HCT116 (cell line): ENCODE measurements around the gene KCNC3. TPM values are rescaled to one million over a fixed set of nuclear protein-coding genes. Genes with fewer than 3 reads are reported as not detected.

Experiments
- ATAC-seq: fragments of 200-7000 bp; cut with Tn5 transposase; 2 replicates; pipeline ENCODE4 v1.9.1; 2020; ENCODE audit warnings: mild to moderate bottlenecking, moderate library complexity
- BruUV-seq: library from RNA; stranded (reverse); fragments of 400-500 nt; replicated peaks from 2 replicates; lab custom pipeline; 2021; lab: Mats Ljungman, UMichigan
- CTCF ChIA-PET: fragments of 300-600 bp; sonication (Branson Sonifier 250); formaldehyde crosslinking; loops from one replicate; lab custom pipeline; 2021; ENCODE audit warnings: antibody characterized with exemption; lab: Charles Lee
- POLR2A ChIA-PET: fragments of 300-600, 350-600 bp; sonication (Branson Sonifier 250); formaldehyde crosslinking; loops from one replicate; lab custom pipeline; 2021; ENCODE audit warnings: antibody characterized with exemption; lab: Charles Lee
- RAD21 ChIA-PET, 2 experiments: fragments of 300-600 bp; sonication (Branson Sonifier 250); formaldehyde crosslinking; loops; one replicate each; lab custom pipeline; 2023; ENCODE audit warnings: low total read pairs in 2 of 2; ENCODE audit not compliant: uncharacterized antibody in 2 of 2, unreplicated experiment in 2 of 2, low non-redundant PET in 1 of 2; lab: Charles Lee
- DNase-seq: peaks from one replicate; pipeline ENCODE4 v3.0.0-alpha.2; 2010; ENCODE audit warnings: low read depth, low spot score
- H2AFZ ChIP-seq: fragments of 200-600 bp; shearing (Covaris generic), sonication (generic); 2 replicates; pipeline ENCODE4 v1.6.1; 2017; ENCODE audit warnings: low read depth, mixed run types, mixed read lengths, antibody characterized with exemption, low read length; ENCODE audit not compliant: poor library complexity, severe bottlenecking
- H3K27ac ChIP-seq: 2 replicates; pipeline ENCODE4 v1.5.1; 2012; ENCODE audit warnings: low read depth, low read length
- H3K27me3 ChIP-seq: fragments of 200-600 bp; sonication (generic); 2 replicates; pipeline ENCODE4 v1.6.1; 2016; ENCODE audit warnings: mixed run types, low read length, mixed read lengths; ENCODE audit not compliant: insufficient read depth
- H3K36me3 ChIP-seq, 2 experiments: fragments of 200-500 bp in 1 of 2; fragments of 200-600 bp in 1 of 2; sonication (Bioruptor generic) in 1 of 2; sonication (generic) in 1 of 2; 2 replicates each; pipeline versions ENCODE4 v1.5.1 to v1.6.1; 2014 to 2016; ENCODE audit warnings: low read length in 2 of 2, inconsistent platforms in 1 of 2, mixed read lengths in 1 of 2, mixed run types in 1 of 2; ENCODE audit not compliant: insufficient read depth in 2 of 2, control insufficient read depth in 1 of 2
- H3K4me1 ChIP-seq, 2 experiments: fragments of 200-600 bp in 1 of 2; sonication (generic) in 1 of 2; 2 replicates each; pipeline versions ENCODE4 v1.5.1 to v1.6.1; 2012 to 2017; ENCODE audit warnings: low read length in 2 of 2, inconsistent platforms in 1 of 2, mild to moderate bottlenecking in 1 of 2, mixed read lengths in 1 of 2, mixed run types in 1 of 2, moderate library complexity in 1 of 2; ENCODE audit not compliant: insufficient read depth in 2 of 2, control insufficient read depth in 1 of 2
- H3K4me2 ChIP-seq: fragments of 200-600 bp; sonication (generic); 2 replicates; pipeline ENCODE4 v1.6.1; 2017; ENCODE audit warnings: mixed run types, low read length, mixed read lengths
- H3K4me3 ChIP-seq, 2 experiments: fragments of 200-600 bp in 1 of 2; sonication (generic) in 1 of 2; replicated peaks in 1 of 2; 2 replicates each; pipeline ENCODE4 v1.5.1; 2011 to 2016; ENCODE audit warnings: low read length in 2 of 2, control low read depth in 1 of 2, low read depth in 1 of 2, mild to moderate bottlenecking in 1 of 2, mixed read lengths in 1 of 2, mixed run types in 1 of 2
- H3K79me2 ChIP-seq: fragments of 200-600 bp; sonication (generic); 2 replicates; pipeline ENCODE4 v1.6.1; 2017; ENCODE audit warnings: mild to moderate bottlenecking, mixed run types, low read length, moderate library complexity, mixed read lengths; ENCODE audit not compliant: insufficient read depth
- H3K9ac ChIP-seq: fragments of 200-600 bp; sonication (generic); 2 replicates; pipeline ENCODE4 v1.6.1; 2016; ENCODE audit warnings: low read length, mixed read lengths
- H3K9me2 ChIP-seq: fragments of 200-600 bp; sonication (generic), shearing (Covaris generic); 2 replicates; pipeline ENCODE4 v1.6.1; 2017; ENCODE audit warnings: mixed run types, mild to moderate bottlenecking, moderate library complexity; ENCODE audit not compliant: insufficient read depth
- H3K9me3 ChIP-seq, 2 experiments: fragments of 200-500 bp in 1 of 2; fragments of 200-600 bp in 1 of 2; sonication (Bioruptor generic) in 1 of 2; sonication (generic) in 1 of 2; 2 replicates each; pipeline ENCODE4 v1.6.1; 2014 to 2017; ENCODE audit warnings: low read length in 2 of 2, mixed read lengths in 2 of 2, inconsistent platforms in 1 of 2, low read depth in 1 of 2, mild to moderate bottlenecking in 1 of 2, mixed run types in 1 of 2, moderate library complexity in 1 of 2; ENCODE audit not compliant: control insufficient read depth in 1 of 2, insufficient read depth in 1 of 2
- H4K20me1 ChIP-seq: fragments of 200-600 bp; sonication (generic), shearing (Covaris generic); 2 replicates; pipeline ENCODE4 v1.6.1; 2017; ENCODE audit warnings: mixed run types, mild to moderate bottlenecking, moderate library complexity; ENCODE audit not compliant: insufficient read depth
- ATF3 ChIP-seq: IDR thresholded peaks from 2 replicates; pipeline ENCODE4 v1.6.1; 2012
- ELF1 ChIP-seq: IDR thresholded peaks from 2 replicates; pipeline ENCODE4 v1.6.1; 2012; ENCODE audit warnings: low read depth, borderline replicate concordance
- EZH2phosphoT487 ChIP-seq: fragments of 200-600 bp; IDR thresholded peaks from 2 replicates; pipeline ENCODE4 v1.6.1; 2018; ENCODE audit warnings: antibody characterized with exemption, borderline replicate concordance
- FOSL1 ChIP-seq: IDR thresholded peaks from 2 replicates; pipeline ENCODE4 v1.6.1; 2012; ENCODE audit warnings: low read depth
- JUND ChIP-seq: IDR thresholded peaks from 2 replicates; pipeline ENCODE4 v1.6.1; 2012
- MAX ChIP-seq: IDR thresholded peaks from 2 replicates; pipeline ENCODE4 v1.6.1; 2012
- RAD21 ChIP-seq: IDR thresholded peaks from 2 replicates; pipeline ENCODE4 v1.6.1; 2012; ENCODE audit warnings: low read depth, mild to moderate bottlenecking
- SP1 ChIP-seq: IDR thresholded peaks from 2 replicates; pipeline ENCODE4 v1.6.1; 2012; ENCODE audit warnings: low read depth
- SRF ChIP-seq: IDR thresholded peaks from 2 replicates; pipeline ENCODE4 v1.6.1; 2012; ENCODE audit warnings: low read depth
- YY1 ChIP-seq: IDR thresholded peaks from 2 replicates; pipeline ENCODE4 v1.6.1; 2011; ENCODE audit warnings: low read length, low read depth, moderate library complexity, mild to moderate bottlenecking; ENCODE audit not compliant: insufficient replicate concordance; ENCODE audit errors: extremely low read depth
- intact Hi-C: fragments of 100-400 bp; cut with micrococcal nuclease; formaldehyde crosslinking; loops from 2 replicates; pipeline ENCODE4 v1.10.0; 2022
- total RNA-seq: library from RNA; stranded (reverse); gene quantifications from one replicate; pipeline ENCODE4 v1.2.1, GENCODE V29; 2021; ENCODE audit not compliant: unreplicated experiment
- TF ChIP-seq, protein P1 (sequence below), 3 experiments: fragments of 200-600 bp in 1 of 3; sonication (generic) in 1 of 3; IDR thresholded peaks in 2 of 3; conservative IDR thresholded peaks in 1 of 3; 2 replicates each; pipeline ENCODE4 v1.5.1; 2012 to 2017; ENCODE audit warnings: low read depth in 2 of 3, low read length in 2 of 3, antibody characterized with exemption in 1 of 3, borderline replicate concordance in 1 of 3, control low read depth in 1 of 3, mild to moderate bottlenecking in 1 of 3, mixed read lengths in 1 of 3, mixed run types in 1 of 3, moderate library complexity in 1 of 3; ENCODE audit not compliant: insufficient read depth in 1 of 3

KCNC3 gene
- total RNA-seq, 1 experiment from 2014 or later = 6.9 TPM

- CTCF ChIA-PET = interaction anchor here (1.4 to 1.5 kb wide), 2 partner anchors 28 to 43 kb away, joined by 3 read pairs; partner anchors contain the start of gene KCNC3
Measured at GRCh38 chr19:50300814-50301606, 28.2 kb downstream of the KCNC3 start.

More at GRCh38 chr19:50300814-50301606, 28.2 kb downstream of the KCNC3 start:
- Histone ChIP-seq H3K4me3 (0 out of 4 replicates have a peak overlapping the region, but pooled peaks of 1 of the 2 experiments have one; percentile 4), H3K9me2 (no peaks in the 10 kb centered on the region), H3K27me3 (no peaks in the 10 kb centered on the region), H3K79me2 (no peaks in the 10 kb centered on the region), H3K36me3 (no peaks in the 10 kb centered on the region; a peak in 1 of 4 replicates), H3K4me2 (peak overlapping the region; percentile 59), H3K9ac (no peak overlapping the region), H3K9me3 (no peaks in the 10 kb centered on the region), H3K27ac (peak overlapping the region; percentile 24; the same call in 1 of the 2 replicates), H2AFZ (no peak overlapping the region), H3K4me1 (peaks cover 10 to 28% of the 10 kb centered on the region in 2 experiments), H4K20me1 (no peaks in the 10 kb centered on the region)
- TF ChIP-seq MAX = no peak
- TF ChIP-seq, protein P1, sequence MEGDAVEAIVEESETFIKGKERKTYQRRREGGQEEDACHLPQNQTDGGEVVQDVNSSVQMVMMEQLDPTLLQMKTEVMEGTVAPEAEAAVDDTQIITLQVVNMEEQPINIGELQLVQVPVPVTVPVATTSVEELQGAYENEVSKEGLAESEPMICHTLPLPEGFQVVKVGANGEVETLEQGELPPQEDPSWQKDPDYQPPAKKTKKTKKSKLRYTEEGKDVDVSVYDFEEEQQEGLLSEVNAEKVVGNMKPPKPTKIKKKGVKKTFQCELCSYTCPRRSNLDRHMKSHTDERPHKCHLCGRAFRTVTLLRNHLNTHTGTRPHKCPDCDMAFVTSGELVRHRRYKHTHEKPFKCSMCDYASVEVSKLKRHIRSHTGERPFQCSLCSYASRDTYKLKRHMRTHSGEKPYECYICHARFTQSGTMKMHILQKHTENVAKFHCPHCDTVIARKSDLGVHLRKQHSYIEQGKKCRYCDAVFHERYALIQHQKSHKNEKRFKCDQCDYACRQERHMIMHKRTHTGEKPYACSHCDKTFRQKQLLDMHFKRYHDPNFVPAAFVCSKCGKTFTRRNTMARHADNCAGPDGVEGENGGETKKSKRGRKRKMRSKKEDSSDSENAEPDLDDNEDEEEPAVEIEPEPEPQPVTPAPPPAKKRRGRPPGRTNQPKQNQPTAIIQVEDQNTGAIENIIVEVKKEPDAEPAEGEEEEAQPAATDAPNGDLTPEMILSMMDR (IDR thresholded peaks at IDR 0.05 in 2 of 3, conservative IDR thresholded peaks at IDR 0.05 in 1 of 3; ENCODE audit: borderline replicate concordance in 1 of 3, insufficient read depth in 1 of 3, low read depth in 2 of 3, low read length in 2 of 3) = no peak
- TF ChIP-seq EZH2phosphoT487 = no peak
- TF ChIP-seq ELF1 = no peak
- TF ChIP-seq SRF = no peak
- peak; percentile 75 for TF ChIP-seq JUND
- TF ChIP-seq YY1 = no peak
- TF ChIP-seq FOSL1 = peak; percentile 80
- no peak for TF ChIP-seq RAD21
- 0 out of 2 replicates have a peak, but pooled peaks have one; percentile 11 for TF ChIP-seq SP1
- no peak for TF ChIP-seq ATF3
- intact Hi-C loops = no loop called here
- POLR2A ChIA-PET = no interaction called here
- ATAC-seq = peak; percentile 85
- BruUV-seq = no TSS peak
- peak; percentile 10 for DNase-seq
- RAD21 ChIA-PET = no interaction called here
